HCT116 (cell line): ENCODE results near the gene ATP13A3. TPM values are rescaled to one million over a fixed set of nuclear protein-coding genes. Genes with fewer than 3 reads are reported as not detected.

Experiments used
- ATAC-seq: fragments of 200-7000 bp; cut with Tn5 transposase; 2 replicates; pipeline ENCODE4 v1.9.1; 2020; ENCODE audit warnings: mild to moderate bottlenecking, moderate library complexity
- BruUV-seq: library from RNA; stranded (reverse); fragments of 400-500 nt; replicated peaks from 2 replicates; lab custom pipeline; 2021; lab: Mats Ljungman, UMichigan
- CTCF ChIA-PET: fragments of 300-600 bp; sonication (Branson Sonifier 250); formaldehyde crosslinking; loops from one replicate; lab custom pipeline; 2021; ENCODE audit warnings: antibody characterized with exemption; lab: Charles Lee
- POLR2A ChIA-PET: fragments of 300-600, 350-600 bp; sonication (Branson Sonifier 250); formaldehyde crosslinking; loops from one replicate; lab custom pipeline; 2021; ENCODE audit warnings: antibody characterized with exemption; lab: Charles Lee
- RAD21 ChIA-PET, 2 experiments: fragments of 300-600 bp; sonication (Branson Sonifier 250); formaldehyde crosslinking; loops; one replicate each; lab custom pipeline; 2023; ENCODE audit warnings: low total read pairs in 2 of 2; ENCODE audit not compliant: uncharacterized antibody in 2 of 2, unreplicated experiment in 2 of 2, low non-redundant PET in 1 of 2; lab: Charles Lee
- DNase-seq: peaks from one replicate; pipeline ENCODE4 v3.0.0-alpha.2; 2010; ENCODE audit warnings: low read depth, low spot score
- H2AFZ ChIP-seq: fragments of 200-600 bp; shearing (Covaris generic), sonication (generic); 2 replicates; pipeline ENCODE4 v1.6.1; 2017; ENCODE audit warnings: low read depth, mixed run types, mixed read lengths, antibody characterized with exemption, low read length; ENCODE audit not compliant: poor library complexity, severe bottlenecking
- H3K27ac ChIP-seq: 2 replicates; pipeline ENCODE4 v1.5.1; 2012; ENCODE audit warnings: low read depth, low read length
- H3K27me3 ChIP-seq: fragments of 200-600 bp; sonication (generic); 2 replicates; pipeline ENCODE4 v1.6.1; 2016; ENCODE audit warnings: mixed run types, low read length, mixed read lengths; ENCODE audit not compliant: insufficient read depth
- H3K36me3 ChIP-seq, 2 experiments: fragments of 200-500 bp in 1 of 2; fragments of 200-600 bp in 1 of 2; sonication (Bioruptor generic) in 1 of 2; sonication (generic) in 1 of 2; 2 replicates each; pipeline versions ENCODE4 v1.5.1 to v1.6.1; 2014 to 2016; ENCODE audit warnings: low read length in 2 of 2, inconsistent platforms in 1 of 2, mixed read lengths in 1 of 2, mixed run types in 1 of 2; ENCODE audit not compliant: insufficient read depth in 2 of 2, control insufficient read depth in 1 of 2
- H3K4me1 ChIP-seq, 2 experiments: fragments of 200-600 bp in 1 of 2; sonication (generic) in 1 of 2; 2 replicates each; pipeline versions ENCODE4 v1.5.1 to v1.6.1; 2012 to 2017; ENCODE audit warnings: low read length in 2 of 2, inconsistent platforms in 1 of 2, mild to moderate bottlenecking in 1 of 2, mixed read lengths in 1 of 2, mixed run types in 1 of 2, moderate library complexity in 1 of 2; ENCODE audit not compliant: insufficient read depth in 2 of 2, control insufficient read depth in 1 of 2
- H3K4me2 ChIP-seq: fragments of 200-600 bp; sonication (generic); 2 replicates; pipeline ENCODE4 v1.6.1; 2017; ENCODE audit warnings: mixed run types, low read length, mixed read lengths
- H3K4me3 ChIP-seq, 2 experiments: fragments of 200-600 bp in 1 of 2; sonication (generic) in 1 of 2; replicated peaks in 1 of 2; 2 replicates each; pipeline ENCODE4 v1.5.1; 2011 to 2016; ENCODE audit warnings: low read length in 2 of 2, control low read depth in 1 of 2, low read depth in 1 of 2, mild to moderate bottlenecking in 1 of 2, mixed read lengths in 1 of 2, mixed run types in 1 of 2
- H3K79me2 ChIP-seq: fragments of 200-600 bp; sonication (generic); 2 replicates; pipeline ENCODE4 v1.6.1; 2017; ENCODE audit warnings: mild to moderate bottlenecking, mixed run types, low read length, moderate library complexity, mixed read lengths; ENCODE audit not compliant: insufficient read depth
- H3K9ac ChIP-seq: fragments of 200-600 bp; sonication (generic); 2 replicates; pipeline ENCODE4 v1.6.1; 2016; ENCODE audit warnings: low read length, mixed read lengths
- H3K9me2 ChIP-seq: fragments of 200-600 bp; sonication (generic), shearing (Covaris generic); 2 replicates; pipeline ENCODE4 v1.6.1; 2017; ENCODE audit warnings: mixed run types, mild to moderate bottlenecking, moderate library complexity; ENCODE audit not compliant: insufficient read depth
- H3K9me3 ChIP-seq, 2 experiments: fragments of 200-500 bp in 1 of 2; fragments of 200-600 bp in 1 of 2; sonication (Bioruptor generic) in 1 of 2; sonication (generic) in 1 of 2; 2 replicates each; pipeline ENCODE4 v1.6.1; 2014 to 2017; ENCODE audit warnings: low read length in 2 of 2, mixed read lengths in 2 of 2, inconsistent platforms in 1 of 2, low read depth in 1 of 2, mild to moderate bottlenecking in 1 of 2, mixed run types in 1 of 2, moderate library complexity in 1 of 2; ENCODE audit not compliant: control insufficient read depth in 1 of 2, insufficient read depth in 1 of 2
- H4K20me1 ChIP-seq: fragments of 200-600 bp; sonication (generic), shearing (Covaris generic); 2 replicates; pipeline ENCODE4 v1.6.1; 2017; ENCODE audit warnings: mixed run types, mild to moderate bottlenecking, moderate library complexity; ENCODE audit not compliant: insufficient read depth
- CBX3 ChIP-seq: IDR thresholded peaks from 2 replicates; pipeline ENCODE4 v1.6.1; 2012; ENCODE audit warnings: low read depth
- EGR1 ChIP-seq: IDR thresholded peaks from 2 replicates; pipeline ENCODE4 v1.6.1; 2012; ENCODE audit warnings: low read depth
- FOSL1 ChIP-seq: IDR thresholded peaks from 2 replicates; pipeline ENCODE4 v1.6.1; 2012; ENCODE audit warnings: low read depth
- RAD21 ChIP-seq: IDR thresholded peaks from 2 replicates; pipeline ENCODE4 v1.6.1; 2012; ENCODE audit warnings: low read depth, mild to moderate bottlenecking
- SIN3A ChIP-seq: IDR thresholded peaks from 2 replicates; pipeline ENCODE4 v1.6.1; 2012; ENCODE audit warnings: low read depth
- SRF ChIP-seq: IDR thresholded peaks from 2 replicates; pipeline ENCODE4 v1.6.1; 2012; ENCODE audit warnings: low read depth
- ZFX ChIP-seq: fragments of 450-650 bp; IDR thresholded peaks from 2 replicates; pipeline ENCODE4 v1.6.1; 2017
- ZNF274 ChIP-seq: fragments of 200-500 bp; sonication (Bioruptor generic); IDR thresholded peaks from 2 replicates; pipeline ENCODE4 v1.6.1; 2014; ENCODE audit warnings: mild to moderate bottlenecking, low read depth, low read length, inconsistent platforms
- intact Hi-C: fragments of 100-400 bp; cut with micrococcal nuclease; formaldehyde crosslinking; loops from 2 replicates; pipeline ENCODE4 v1.10.0; 2022
- total RNA-seq: library from RNA; stranded (reverse); gene quantifications from one replicate; pipeline ENCODE4 v1.2.1, GENCODE V29; 2021; ENCODE audit not compliant: unreplicated experiment
- TF ChIP-seq, protein P1 (sequence below): IDR thresholded peaks from 2 replicates; pipeline ENCODE4 v1.6.1; 2012

ATP13A3 gene
- total RNA-seq, 1 experiment from 2014 or later = 139 TPM

DNA sequence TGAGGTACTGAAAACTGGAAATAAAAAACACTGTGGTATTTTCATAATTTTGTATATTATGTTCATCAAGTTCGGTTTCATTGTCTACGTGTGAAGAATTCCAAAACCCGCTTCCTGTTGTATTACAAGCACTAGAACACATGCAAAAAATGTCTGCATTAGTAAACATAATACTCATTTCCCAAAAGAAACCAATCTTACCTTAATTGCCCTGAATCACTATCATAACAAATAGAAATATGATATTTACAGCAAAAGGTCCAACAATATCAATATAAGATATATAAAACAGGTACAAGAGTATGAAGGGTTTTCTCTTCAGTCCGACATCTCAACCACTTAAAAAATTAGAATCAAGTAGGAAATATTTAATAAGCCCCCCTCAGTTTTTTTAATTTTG lies 61.4 kb downstream of the ATP13A3 start:
- 0 out of 2 replicates have a peak, but pooled peaks cover 6% of the 10 kb centered on the region for H4K20me1 ChIP-seq
- ChIA-PET RAD21 (no interaction called here), CTCF (no interaction called here), POLR2A (no interaction called here)
- no peak for DNase-seq
- peaks cover 33 to 48% of the 10 kb centered on the region in 2 experiments for H3K36me3 ChIP-seq
- no peaks in the 10 kb centered on the region for H3K9me2 ChIP-seq
- no TSS peak for BruUV-seq
- H3K4me1 ChIP-seq = no peaks in the 10 kb centered on the region
- no peak overlapping the region for H3K4me3 ChIP-seq
- ATAC-seq = no peak
- no peaks in the 10 kb centered on the region for H3K9me3 ChIP-seq
- intact Hi-C loops = no loop called here
- H3K27me3 ChIP-seq = no peaks in the 10 kb centered on the region
- H3K4me2 ChIP-seq = no peak overlapping the region
- no peak overlapping the region for H3K27ac ChIP-seq
- peaks cover 4% of the 10 kb centered on the region; the same call in 1 of the 2 replicates for H3K79me2 ChIP-seq
- no peak overlapping the region for H3K9ac ChIP-seq
- no peak overlapping the region for H2AFZ ChIP-seq
- TF ChIP-seq ZFX (no peak), EGR1 (no peak), SRF (no peak), FOSL1 (no peak), SIN3A (no peak), CBX3 (no peak), ZNF274 (no peak)

DNA sequence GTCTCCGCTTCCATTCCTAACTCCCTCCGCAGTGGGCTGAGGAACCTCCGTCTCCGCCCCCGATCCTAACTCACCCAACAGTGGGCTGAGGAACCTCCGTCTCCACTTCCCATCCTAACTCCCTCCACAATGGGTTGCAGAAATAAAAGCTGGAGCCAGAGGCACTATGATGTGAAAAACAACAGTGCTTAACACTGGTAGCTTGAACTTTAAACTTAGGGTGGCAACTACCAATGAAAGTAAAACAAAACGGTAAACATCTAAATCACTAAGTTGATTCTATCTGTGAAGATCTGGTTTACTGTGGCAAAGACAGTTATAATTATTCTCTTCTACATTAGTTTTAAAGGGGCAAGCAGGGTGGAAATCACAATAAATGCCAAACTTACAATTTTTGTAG lies 61.8 kb downstream of the ATP13A3 start:
- Histone ChIP-seq H2AFZ (no peak overlapping the region), H3K4me3 (no peak overlapping the region), H3K36me3 (peaks cover 30 to 52% of the 10 kb centered on the region in 2 experiments), H3K9me2 (no peaks in the 10 kb centered on the region), H3K27ac (no peak overlapping the region), H3K4me1 (no peaks in the 10 kb centered on the region), H3K4me2 (no peak overlapping the region), H4K20me1 (0 out of 2 replicates have a peak, but pooled peaks cover 6% of the 10 kb centered on the region), H3K79me2 (peaks cover 4% of the 10 kb centered on the region; the same call in 1 of the 2 replicates), H3K27me3 (no peaks in the 10 kb centered on the region), H3K9ac (no peak overlapping the region), H3K9me3 (no peaks in the 10 kb centered on the region)
- intact Hi-C loops = no loop called here
- TF ChIP-seq SIN3A (no peak), FOSL1 (no peak), RAD21 (no peak)
- TF ChIP-seq, protein P1, sequence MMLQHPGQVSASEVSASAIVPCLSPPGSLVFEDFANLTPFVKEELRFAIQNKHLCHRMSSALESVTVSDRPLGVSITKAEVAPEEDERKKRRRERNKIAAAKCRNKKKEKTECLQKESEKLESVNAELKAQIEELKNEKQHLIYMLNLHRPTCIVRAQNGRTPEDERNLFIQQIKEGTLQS = no peak
- ChIA-PET POLR2A (no interaction called here), CTCF (no interaction called here), RAD21 (no interaction called here)
- BruUV-seq = no TSS peak
- ATAC-seq = no peak
- no peak for DNase-seq
